Stimulated activated CD8-positive, alpha-beta memory T cell treated with anti-CD3 and anti-CD28 coated beads, Interleukin-12 subunit alpha, Interleukin-12 subunit beta, amount 100 ng/mL, for 24 hours (primary cell): ENCODE results near the gene ORMDL1.
A peak's percentile ranks its signal among the peaks of the same experiment; 100 is the strongest.
"Not testable (repeated sequence)": the region's sequence is repeated elsewhere in the genome, so short reads cannot be mapped to it uniquely, and the experiment has no call there.

Experiments used
- DNase-seq: peaks from one replicate; pipeline ENCODE4 v3.0.0-alpha.2; 2020; ENCODE audit errors: extremely low read depth

ORMDL1 gene

GRCh38 chr2:189770590-189771322 lies 13.4 kb downstream of the ORMDL1 start:
- no peak for DNase-seq

- no peak for DNase-seq
These were observed 20.1 kb downstream of the ORMDL1 start for GRCh38 chr2:189763908-189764661.

- peak; percentile 79 for DNase-seq
These were observed 21.4 kb downstream of the ORMDL1 start, which contains the start of gene OSGEPL1 for GRCh38 chr2:189762551-189763298. OSGEPL1 (minus strand) TSS chr2:189762792; CDS start chr2:189761640, 1,152 bp downstream.

GRCh38 chr2:189762229-189762550 lies 21.9 kb downstream of the ORMDL1 start:
- DNase-seq: no peak

- DNase-seq: not testable (repeated sequence)
These were observed 24.0 kb downstream of the ORMDL1 start for GRCh38 chr2:189760154-189760553.

- DNase-seq: no peak
These were observed 27.7 kb downstream of the ORMDL1 start for GRCh38 chr2:189756311-189756952.

GRCh38 chr2:189751080-189751658 lies 33.0 kb downstream of the ORMDL1 start:
- DNase-seq: peak; percentile 5

GRCh38 chr2:189729430-189729829 lies 54.7 kb downstream of the ORMDL1 start:
- no peak for DNase-seq

- DNase-seq: no peak
These were observed 57.3 kb downstream of the ORMDL1 start for GRCh38 chr2:189726849-189727248.

GRCh38 chr2:189726271-189726670 lies 57.9 kb downstream of the ORMDL1 start:
- DNase-seq: no peak

- DNase-seq: no peak
These were observed 60.9 kb downstream of the ORMDL1 start for GRCh38 chr2:189723192-189723591.
